ENCODE measurements around the gene HFE.
"Not testable (repeated sequence)": the region's sequence is repeated elsewhere in the genome, so short reads cannot be mapped to it uniquely, and the experiment has no call there.

DNA sequence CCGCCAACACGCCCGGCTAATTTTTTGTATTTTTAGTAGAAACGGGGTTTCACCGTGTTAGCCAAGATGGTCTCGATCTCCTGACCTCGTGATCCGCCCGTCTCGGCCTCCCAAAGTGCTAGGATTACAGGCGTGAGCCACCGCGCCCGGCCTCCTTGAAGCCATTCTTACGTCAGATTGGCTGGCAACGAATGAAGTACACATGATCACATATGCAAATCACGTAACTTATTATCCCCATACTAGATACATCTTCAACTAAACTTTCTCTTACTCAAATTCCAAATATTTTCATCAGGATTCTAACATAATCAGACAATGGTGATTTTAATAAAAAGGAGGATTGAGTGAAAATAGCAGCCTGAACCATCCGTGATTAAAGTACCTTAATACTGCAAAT, 39.9 kb upstream of the HFE start:
- not testable (repeated sequence) for TF ChIP-seq EZH2 (optimal IDR thresholded peaks at IDR 0.05; ENCODE audit: low read depth, low read length); CTCF (IDR thresholded peaks at IDR 0.05; ENCODE audit: low read length)
